Stimulated activated CD8-positive, alpha-beta memory T cell treated with anti-CD3 and anti-CD28 coated beads, Interleukin-7, amount 100 ng/mL, for 1 hour (primary cell): ENCODE data around the gene PRR13.
"Not testable (repeated sequence)": the region's sequence is repeated elsewhere in the genome, so short reads cannot be mapped to it uniquely, and the experiment has no call there.

ENCODE experiments used
- DNase-seq, 2 donors: peaks; one replicate each; pipeline ENCODE4 v3.0.0-alpha.2; 2020; ENCODE audit warnings: low read depth in 2 of 2

PRR13 gene

GRCh38 chr12:53435326-53435725 is 6.2 kb upstream of the PRR13 start:
- not testable (repeated sequence) for DNase-seq

- not testable (repeated sequence) for DNase-seq
These were observed 2.0 kb upstream of the PRR13 start for GRCh38 chr12:53439582-53439981.

- DNase-seq: no peak
These were observed 2.4 kb downstream of the PRR13 start for GRCh38 chr12:53443955-53444354.

- not testable (repeated sequence) for DNase-seq
These were observed 3.2 kb downstream of the PRR13 start for GRCh38 chr12:53444593-53445325.

- DNase-seq: no peak
These were observed 9.4 kb downstream of the PRR13 start for GRCh38 chr12:53450936-53451335.

GRCh38 chr12:53451661-53452158 is 10.2 kb downstream of the PRR13 start, which contains the start of gene PCBP2:
TSS of gene PCBP2 (plus strand) at chr12:53452102. CDS start at chr12:53454801, 2,699 bp downstream.
- DNase-seq: peak; percentile 91 to 95

- DNase-seq: peak; percentile 61 to 67
These were observed 10.9 kb downstream of the PRR13 start for GRCh38 chr12:53452159-53453077.

GRCh38 chr12:53453953-53454640 is 12.6 kb downstream of the PRR13 start:
- no peak for DNase-seq

- DNase-seq: no peak
These were observed 13.2 kb downstream of the PRR13 start for GRCh38 chr12:53454707-53455106.

- DNase-seq: no peak
These were observed 15.3 kb downstream of the PRR13 start for GRCh38 chr12:53456654-53457366.

GRCh38 chr12:53459097-53459496 is 17.6 kb downstream of the PRR13 start:
- DNase-seq: no peak

GRCh38 chr12:53461059-53461458 is 19.5 kb downstream of the PRR13 start:
- no peak for DNase-seq

GRCh38 chr12:53461591-53461990 is 20.1 kb downstream of the PRR13 start:
- no peak for DNase-seq

GRCh38 chr12:53462935-53463334 is 21.4 kb downstream of the PRR13 start:
- no peak for DNase-seq

- no peak for DNase-seq
These were observed 22.4 kb downstream of the PRR13 start for GRCh38 chr12:53463802-53464560.

GRCh38 chr12:53464685-53465418 is 23.3 kb downstream of the PRR13 start:
- DNase-seq: no peak

- no peak for DNase-seq
These were observed 24.1 kb downstream of the PRR13 start for GRCh38 chr12:53465679-53466078.

GRCh38 chr12:53466640-53467039 is 25.1 kb downstream of the PRR13 start:
- DNase-seq: no peak

GRCh38 chr12:53467082-53467481 is 25.5 kb downstream of the PRR13 start:
- no peak for DNase-seq

- no peak for DNase-seq
These were observed 26.3 kb downstream of the PRR13 start for GRCh38 chr12:53467880-53468279.
